Endodermal cell (in vitro differentiated cells): ENCODE measurements around the gene KRTAP4-6. TPM values are rescaled to one million over a fixed set of nuclear protein-coding genes. Genes with fewer than 3 reads are reported as not detected.
"Not testable (repeated sequence)": the region's sequence is repeated elsewhere in the genome, so short reads cannot be mapped to it uniquely, and the experiment has no call there.

Experiments used
- DNase-seq: peaks from one replicate; pipeline ENCODE4 v3.0.0-alpha.2; 2017
- H3K27ac ChIP-seq: 2 replicates; pipeline ENCODE4 v1.5.1; 2013; ENCODE audit warnings: mild to moderate bottlenecking, low read depth, low read length, moderate library complexity
- H3K27me3 ChIP-seq: 2 replicates; pipeline ENCODE4 v1.6.1; 2013; ENCODE audit warnings: mild to moderate bottlenecking, low read length, moderate library complexity; ENCODE audit not compliant: insufficient read depth, control insufficient read depth, poor library complexity, severe bottlenecking
- H3K36me3 ChIP-seq: 2 replicates; pipeline ENCODE4 v1.7.0; 2013; ENCODE audit warnings: mild to moderate bottlenecking, low read length, moderate library complexity; ENCODE audit not compliant: control insufficient read depth, insufficient read depth
- H3K4me1 ChIP-seq: one replicate; pipeline ENCODE4 v1.7.0; 2013; ENCODE audit warnings: low read length; ENCODE audit not compliant: control insufficient read depth, insufficient read depth
- H3K4me3 ChIP-seq: 2 replicates; pipeline ENCODE4 v1.5.1; 2013; ENCODE audit warnings: mild to moderate bottlenecking, low read length, moderate library complexity
- H3K9ac ChIP-seq: 2 replicates; pipeline ENCODE4 v1.6.1; 2013; ENCODE audit warnings: mild to moderate bottlenecking, low read length, moderate library complexity; ENCODE audit not compliant: poor library complexity, severe bottlenecking; ENCODE audit errors: extremely low read depth
- H3K9me3 ChIP-seq: 2 replicates; pipeline ENCODE4 v1.6.1; 2013; ENCODE audit warnings: mild to moderate bottlenecking, low read length, moderate library complexity; ENCODE audit not compliant: control insufficient read depth
- H3K27ac Mint-ChIP-seq: 2 replicates; pipeline ENCODE4 v1.8.0; 2020; ENCODE audit warnings: mixed read lengths
- H3K27me3 Mint-ChIP-seq: 2 replicates; pipeline ENCODE4 v1.8.0; 2021; ENCODE audit warnings: mild to moderate bottlenecking, mixed read lengths; ENCODE audit not compliant: insufficient read depth
- H3K36me3 Mint-ChIP-seq: 2 replicates; pipeline ENCODE4 v1.8.0; 2020; ENCODE audit warnings: low read depth, mixed read lengths
- H3K4me1 Mint-ChIP-seq: 2 replicates; pipeline ENCODE4 v1.8.0; 2020; ENCODE audit warnings: mixed read lengths
- H3K4me3 Mint-ChIP-seq: 2 replicates; pipeline ENCODE4 v1.8.0; 2020; ENCODE audit warnings: mild to moderate bottlenecking, moderate library complexity, mixed read lengths
- H3K9me3 Mint-ChIP-seq: 2 replicates; pipeline ENCODE4 v1.8.0; 2020; ENCODE audit warnings: mild to moderate bottlenecking, mixed read lengths
- CTCF ChIP-seq: fragments of 200-600 bp; sonication (generic); conservative IDR thresholded peaks from 2 replicates; pipeline ENCODE4 v1.5.0; 2021; ENCODE audit warnings: antibody characterized with exemption, mild to moderate bottlenecking
- WGBS, 2 experiments: methylation state at CpG; one replicate each; pipeline versions ENCODE4 v1.1.5 to v1.1.7; 2013; ENCODE audit warnings: missing lambda C conversion rate in 2 of 2, mixed read lengths in 1 of 2; ENCODE audit not compliant: insufficient coverage in 1 of 2, insufficient read length in 1 of 2; 5-methylcytosine and 5-hydroxymethylcytosine counted together
- total RNA-seq, 2 donors: library from RNA; stranded (reverse); fragmentation: NEBNext Ultra II Directional in 1 of 2; extraction: Animal tissue kit (Norgen Biotek cat#: 25700) in 1 of 2; gene quantifications; 2 replicates in 1 of 2; 3 replicates in 1 of 2; pipeline ENCODE4 v1.2.1, GENCODE V29; 2021

The KRTAP4-6 gene
- total RNA-seq, 2 donors from 2014 or later, result not detected

GRCh38 chr17:41141361-41141760 lies 1.0 kb upstream of the KRTAP4-6 start:
- no peak overlapping the region for H3K27ac Mint-ChIP-seq
- H3K4me3 Mint-ChIP-seq, result no peak overlapping the region
- peaks cover 3% of the 10 kb centered on the region for H3K27me3 Mint-ChIP-seq
- DNase-seq, result no peak
- peaks cover 2% of the 10 kb centered on the region for H3K36me3 Mint-ChIP-seq
- no peak overlapping the region for H3K27ac ChIP-seq
- H3K27me3 ChIP-seq, result no peaks in the 10 kb centered on the region
- peaks cover 5% of the 10 kb centered on the region for H3K9me3 ChIP-seq
- no peak for TF ChIP-seq CTCF
- H3K4me1 ChIP-seq, result no peaks in the 10 kb centered on the region
- no peaks in the 10 kb centered on the region for H3K4me1 Mint-ChIP-seq
- peaks cover 41% of the 10 kb centered on the region for H3K9me3 Mint-ChIP-seq
- H3K4me3 ChIP-seq, result no peak overlapping the region
- H3K9ac ChIP-seq, result no peak overlapping the region
- H3K36me3 ChIP-seq, result no peaks in the 10 kb centered on the region

- not testable (repeated sequence) for H3K9ac ChIP-seq, H3K27me3 ChIP-seq, H3K27ac ChIP-seq, H3K4me3 Mint-ChIP-seq, H3K4me3 ChIP-seq, H3K27me3 Mint-ChIP-seq, H3K36me3 ChIP-seq, H3K4me1 Mint-ChIP-seq, H3K36me3 Mint-ChIP-seq, DNase-seq, H3K9me3 ChIP-seq, H3K4me1 ChIP-seq, H3K27ac Mint-ChIP-seq
- 90 to 92% methylated on average over 11 to 12 of the region's 12 CpGs for WGBS, 2 experiments
- H3K9me3 Mint-ChIP-seq, result peaks cover 38% of the 10 kb centered on the region
Measured at GRCh38 chr17:41139865-41140264, 479 bp downstream of the KRTAP4-6 start.

- Histone ChIP-seq H3K27ac (no peak overlapping the region), H3K27me3 (no peaks in the 10 kb centered on the region), H3K9me3 (no peaks in the 10 kb centered on the region), H3K4me1 (no peaks in the 10 kb centered on the region), H3K36me3 (no peaks in the 10 kb centered on the region), H3K9ac (no peak overlapping the region), H3K4me3 (no peak overlapping the region)
- H3K36me3 Mint-ChIP-seq, result no peaks in the 10 kb centered on the region
- no peak for TF ChIP-seq CTCF
- 85 to 95% methylated on average over 2 of the region's 2 CpGs for WGBS, 2 experiments
- no peak for DNase-seq
- no peak overlapping the region for H3K27ac Mint-ChIP-seq
- H3K4me1 Mint-ChIP-seq, result no peaks in the 10 kb centered on the region
- H3K4me3 Mint-ChIP-seq, result no peak overlapping the region
- no peaks in the 10 kb centered on the region for H3K27me3 Mint-ChIP-seq
- no peaks in the 10 kb centered on the region for H3K9me3 Mint-ChIP-seq
Measured at GRCh38 chr17:41133880-41134735, 6.2 kb downstream of the KRTAP4-6 start.
